Esophagus squamous epithelium (tissue), 5 donors: ENCODE measurements around the gene ZSCAN5C. TPM values are rescaled to one million over a fixed set of nuclear protein-coding genes. Genes with fewer than 3 reads are reported as not detected.

Experiments
- DNase-seq: peaks from one replicate; lab custom pipeline; 2025; lab: John Stamatoyannopoulos, UW
- H3K27ac ChIP-seq, 4 donors: fragments of 200-600 bp; sonication (generic); one replicate each; pipeline ENCODE4 v1.5.1; 2016 to 2019; ENCODE audit warnings: mild to moderate bottlenecking in 1 of 4
- H3K27me3 ChIP-seq, 4 donors: fragments of 200-600 bp; sonication (generic); 1 replicate in 3 of 4; 2 replicates in 1 of 4; pipeline versions ENCODE4 v1.5.1 to v1.6.0; 2017 to 2021; ENCODE audit warnings: antibody characterized with exemption in 1 of 4
- H3K36me3 ChIP-seq, 3 donors: fragments of 200-600 bp; sonication (generic); one replicate each; pipeline ENCODE4 v1.5.1; 2016 to 2019
- H3K4me1 ChIP-seq, 3 donors: fragments of 200-600 bp; sonication (generic); one replicate each; pipeline ENCODE4 v1.5.1; 2017 to 2019
- H3K4me3 ChIP-seq, 4 donors: fragments of 200-600 bp; sonication (generic); 1 replicate in 3 of 4; 2 replicates in 1 of 4; pipeline ENCODE4 v1.5.1; 2016 to 2019; ENCODE audit warnings: mild to moderate bottlenecking in 2 of 4, moderate library complexity in 1 of 4
- H3K9me3 ChIP-seq, 3 donors: fragments of 200-600 bp; sonication (generic); one replicate each; pipeline ENCODE4 v1.5.1; 2016 to 2019
- CTCF ChIP-seq, 6 experiments: fragments of 450-650 bp in 4 of 6; fragments of 200-600 bp in 2 of 6; sonication (generic) in 2 of 6; IDR thresholded peaks; one replicate each; pipeline ENCODE4 v1.5.1; 2016 to 2019; ENCODE audit warnings: antibody characterized with exemption in 6 of 6, mild to moderate bottlenecking in 4 of 6, moderate library complexity in 4 of 6
- POLR2A ChIP-seq, 4 donors: fragments of 450-650 bp; IDR thresholded peaks; one replicate each; pipeline ENCODE4 v1.6.1; 2017; ENCODE audit warnings: antibody characterized with exemption in 4 of 4, mild to moderate bottlenecking in 4 of 4, moderate library complexity in 3 of 4
- WGBS, 2 donors: methylation state at CpG; one replicate each; pipeline ENCODE4 v1.1.5; 2018; 5-methylcytosine and 5-hydroxymethylcytosine counted together
- intact Hi-C: fragments of 100-400 bp; cut with DNase I; formaldehyde crosslinking; loops from one replicate; pipeline ENCODE4 v1.15.0; 2022
- total RNA-seq, 4 donors: library from RNA; depleted of rRNA; stranded (reverse); fragments of >200 nt; gene quantifications; one replicate each; pipeline ENCODE4 v1.1.0, GENCODE V29; 2016
- donor health status: DM: yes; HTN: yes; CAD: no.

Gene ZSCAN5C
- total RNA-seq, 4 donors from 2014 or later: not detected

GRCh38 chr19:56156768-56157167 lies 45.3 kb upstream of the ZSCAN5C start:
- Histone ChIP-seq H3K27me3 (no peaks in the 10 kb centered on the region), H3K27ac (peak overlapping the region in 1 of 4 donors; percentile 47), H3K4me1 (peaks cover 0 to 14% (median 0%) of the 10 kb centered on the region in 3 donors), H3K9me3 (no peaks in the 10 kb centered on the region), H3K4me3 (no peak overlapping the region), H3K36me3 (peaks cover 5 to 56% (median 15%) of the 10 kb centered on the region in 3 donors)
- DNase-seq: no peak
- 90 to 91% methylated on average over 2 to 5 of the region's 11 CpGs for WGBS, 2 donors
- TF ChIP-seq CTCF (IDR thresholded peaks at IDR 0.05): no peak
- intact Hi-C loops: loop anchor here (10.0 kb wide), 1 partner anchor 52 kb away; no protein-coding TSS in a partner anchor

GRCh38 chr19:56158170-56158757 lies 43.8 kb upstream of the ZSCAN5C start:
- no peak for DNase-seq
- H3K27ac ChIP-seq: no peak overlapping the region

GRCh38 chr19:56159009-56159559 lies 43.0 kb upstream of the ZSCAN5C start:
- H3K27ac ChIP-seq: no peak overlapping the region
- no peaks in the 10 kb centered on the region for H3K27me3 ChIP-seq
- peaks cover 5 to 50% (median 15%) of the 10 kb centered on the region in 3 donors for H3K36me3 ChIP-seq
- no peak for DNase-seq
- intact Hi-C loops: loop anchor here (10.0 kb wide), 1 partner anchor 54 kb away; no protein-coding TSS in a partner anchor
- 74 to 89% methylated on average over 9 of the region's 9 CpGs for WGBS, 2 donors
- TF ChIP-seq CTCF (IDR thresholded peaks at IDR 0.05) (no peak), POLR2A (IDR thresholded peaks at IDR 0.05) (no peak)
- H3K4me1 ChIP-seq: peaks cover 0 to 7% (median 0%) of the 10 kb centered on the region in 3 donors
- no peaks in the 10 kb centered on the region for H3K9me3 ChIP-seq
- H3K4me3 ChIP-seq: no peak overlapping the region

More at GRCh38 chr19:56158170-56158757, 43.8 kb upstream of the ZSCAN5C start:
- H3K27me3 ChIP-seq: no peaks in the 10 kb centered on the region
- no peaks in the 10 kb centered on the region for H3K9me3 ChIP-seq
- TF ChIP-seq POLR2A (IDR thresholded peaks at IDR 0.05): no peak
- no peak for TF ChIP-seq CTCF (IDR thresholded peaks at IDR 0.05)
- WGBS, 2 donors: 96 to 100% methylated on average over 2 to 4 of the region's 16 CpGs
- peaks cover 5 to 56% (median 15%) of the 10 kb centered on the region in 3 donors for H3K36me3 ChIP-seq
- H3K4me3 ChIP-seq: no peak overlapping the region
- peaks cover 0 to 9% (median 0%) of the 10 kb centered on the region in 3 donors for H3K4me1 ChIP-seq
- intact Hi-C loops: loop anchor here (10.0 kb wide), 1 partner anchor 53 kb away; no protein-coding TSS in a partner anchor

- no peak for DNase-seq
- Histone ChIP-seq H3K36me3 (peaks cover 5 to 43% (median 15%) of the 10 kb centered on the region in 3 donors), H3K27ac (no peak overlapping the region), H3K9me3 (no peaks in the 10 kb centered on the region), H3K4me3 (no peak overlapping the region), H3K4me1 (peaks cover 0 to 7% (median 0%) of the 10 kb centered on the region in 3 donors), H3K27me3 (no peaks in the 10 kb centered on the region)
- no peak for TF ChIP-seq CTCF (IDR thresholded peaks at IDR 0.05)
- intact Hi-C loops: loop anchor here (10.0 kb wide), 1 partner anchor 55 kb away; no protein-coding TSS in a partner anchor
- 95 to 96% methylated on average over 23 to 26 of the region's 69 CpGs for WGBS, 2 donors
Observed at GRCh38 chr19:56159622-56160271, 42.3 kb upstream of the ZSCAN5C start.

- no peak overlapping the region for H3K4me3 ChIP-seq
- no peaks in the 10 kb centered on the region for H3K27me3 ChIP-seq
- no peak for DNase-seq
- 97% methylated on average over 6 of the region's 11 CpGs; no CpG with 5 or more reads in 1 of the 2 donors for WGBS, 2 donors
- H3K4me1 ChIP-seq: peaks cover 0 to 7% (median 0%) of the 10 kb centered on the region in 3 donors
- no peak overlapping the region for H3K27ac ChIP-seq
- intact Hi-C loops: no loop called here
- no peaks in the 10 kb centered on the region for H3K9me3 ChIP-seq
- TF ChIP-seq POLR2A (IDR thresholded peaks at IDR 0.05): no peak
- H3K36me3 ChIP-seq: peaks cover 5 to 40% (median 15%) of the 10 kb centered on the region in 3 donors
Observed at GRCh38 chr19:56161534-56161933, 40.5 kb upstream of the ZSCAN5C start.
